KBM-7 (cell line): ENCODE results near the gene GRIN3B.

Experiments
- DNase-seq: peaks from one replicate; pipeline ENCODE4 v3.0.0-alpha.2; 2015
- in situ Hi-C: fragments of 300-500 bp; cut with MboI; formaldehyde crosslinking; loops from 2 replicates; pipeline ENCODE4 v1.14.3; 2020; ENCODE audit warnings: low sequenced_read_pairs, low pct_unique_long_range_greater_than_20kb, mixed read lengths

GRIN3B gene

GRCh38 chr19:1004204-1004802 lies 4.1 kb downstream of the GRIN3B start:
- DNase-seq: no peak
- in situ Hi-C loops: no loop called here

DNA sequence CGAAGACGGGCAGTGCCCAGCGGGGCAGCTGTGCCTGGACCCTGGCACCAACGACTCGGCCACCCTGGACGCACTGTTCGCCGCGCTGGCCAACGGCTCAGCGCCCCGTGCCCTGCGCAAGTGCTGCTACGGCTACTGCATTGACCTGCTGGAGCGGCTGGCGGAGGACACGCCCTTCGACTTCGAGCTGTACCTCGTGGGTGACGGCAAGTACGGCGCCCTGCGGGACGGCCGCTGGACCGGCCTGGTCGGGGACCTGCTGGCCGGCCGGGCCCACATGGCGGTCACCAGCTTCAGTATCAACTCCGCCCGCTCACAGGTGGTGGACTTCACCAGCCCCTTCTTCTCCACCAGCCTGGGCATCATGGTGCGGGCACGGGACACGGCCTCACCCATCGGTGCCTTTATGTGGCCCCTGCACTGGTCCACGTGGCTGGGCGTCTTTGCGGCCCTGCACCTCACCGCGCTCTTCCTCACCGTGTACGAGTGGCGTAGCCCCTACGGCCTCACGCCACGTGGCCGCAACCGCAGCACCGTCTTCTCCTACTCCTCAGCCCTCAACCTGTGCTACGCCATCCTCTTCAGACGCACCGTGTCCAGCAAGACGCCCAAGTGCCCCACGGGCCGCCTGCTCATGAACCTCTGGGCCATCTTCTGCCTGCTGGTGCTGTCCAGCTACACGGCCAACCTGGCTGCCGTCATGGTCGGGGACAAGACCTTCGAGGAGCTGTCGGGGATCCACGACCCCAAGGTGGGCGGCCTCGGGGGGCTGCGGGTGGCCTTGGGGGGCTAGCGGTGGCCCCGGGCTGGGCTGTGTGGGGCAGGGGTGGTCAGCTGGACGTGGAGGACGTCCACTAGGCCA lies 4.8 kb downstream of the GRIN3B start:
- no peak for DNase-seq
- in situ Hi-C loops: no loop called here

DNA sequence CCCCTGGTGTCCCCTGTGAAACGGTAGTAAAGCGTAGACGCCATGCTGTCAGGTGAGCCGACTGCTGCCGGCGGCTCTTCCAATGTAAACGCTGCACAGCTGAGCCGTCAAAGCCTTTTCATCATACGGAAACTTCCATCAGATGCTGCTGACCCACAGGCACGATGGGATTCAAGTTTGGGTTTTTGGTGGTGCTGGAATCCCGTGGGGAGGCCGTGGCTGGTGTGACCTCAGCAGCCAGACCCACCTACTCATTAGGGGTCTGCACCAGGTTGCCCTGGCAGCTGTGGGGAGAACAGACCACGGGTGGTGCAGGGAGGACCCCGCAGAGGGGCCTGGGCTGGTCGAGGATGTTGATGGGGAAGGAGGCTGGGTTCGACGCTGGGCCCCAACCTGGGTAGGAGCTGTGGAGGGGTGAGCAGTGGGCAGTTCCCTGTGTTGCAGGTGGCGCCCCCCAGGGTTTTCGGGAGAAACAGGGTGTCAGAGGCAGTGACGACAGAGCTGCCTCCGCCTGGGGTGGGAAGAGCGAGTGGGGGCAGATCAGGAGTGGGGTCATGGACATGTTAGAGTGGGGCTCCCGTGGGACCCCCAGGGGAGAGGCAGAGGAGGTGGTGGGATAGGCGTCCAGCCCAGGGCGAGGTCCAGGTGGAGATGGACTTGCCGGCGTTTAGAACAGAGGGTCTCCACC lies 6.6 kb downstream of the GRIN3B start:
- in situ Hi-C loops: no loop called here
- no peak for DNase-seq

DNA sequence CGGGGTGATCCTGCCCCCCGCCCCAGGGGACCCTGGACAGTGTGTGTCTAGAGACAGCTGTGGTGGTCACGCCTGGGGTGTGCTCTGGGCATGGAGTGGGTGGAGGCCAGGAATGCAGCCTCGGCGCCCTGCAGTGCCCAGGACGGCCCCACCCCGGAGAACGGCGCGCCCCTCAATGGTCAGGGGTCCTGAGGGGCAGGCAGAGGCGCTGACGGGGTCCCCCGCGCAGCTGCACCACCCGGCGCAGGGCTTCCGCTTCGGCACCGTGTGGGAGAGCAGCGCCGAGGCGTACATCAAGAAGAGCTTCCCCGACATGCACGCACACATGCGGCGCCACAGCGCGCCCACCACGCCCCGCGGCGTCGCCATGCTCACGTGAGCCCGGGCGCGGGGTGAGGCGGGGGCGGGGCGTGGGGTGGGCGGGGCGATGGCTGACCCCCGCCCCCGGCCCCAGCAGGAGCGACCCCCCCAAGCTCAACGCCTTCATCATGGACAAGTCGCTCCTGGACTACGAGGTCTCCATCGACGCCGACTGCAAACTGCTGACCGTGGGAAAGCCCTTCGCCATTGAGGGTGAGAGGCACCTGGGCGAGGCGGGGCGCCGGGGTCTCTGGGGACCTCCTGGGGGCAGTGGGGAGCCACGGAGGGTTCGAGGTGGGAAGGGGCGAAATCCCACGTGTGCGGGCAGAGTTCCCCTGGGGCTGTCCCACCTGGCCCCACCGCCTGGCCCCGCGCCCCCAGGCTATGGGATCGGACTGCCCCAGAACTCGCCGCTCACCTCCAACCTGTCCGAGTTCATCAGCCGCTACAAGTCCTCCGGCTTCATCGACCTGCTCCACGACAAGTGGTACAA lies 7.4 kb downstream of the GRIN3B start:
- in situ Hi-C loops: no loop called here
- DNase-seq: no peak

DNA sequence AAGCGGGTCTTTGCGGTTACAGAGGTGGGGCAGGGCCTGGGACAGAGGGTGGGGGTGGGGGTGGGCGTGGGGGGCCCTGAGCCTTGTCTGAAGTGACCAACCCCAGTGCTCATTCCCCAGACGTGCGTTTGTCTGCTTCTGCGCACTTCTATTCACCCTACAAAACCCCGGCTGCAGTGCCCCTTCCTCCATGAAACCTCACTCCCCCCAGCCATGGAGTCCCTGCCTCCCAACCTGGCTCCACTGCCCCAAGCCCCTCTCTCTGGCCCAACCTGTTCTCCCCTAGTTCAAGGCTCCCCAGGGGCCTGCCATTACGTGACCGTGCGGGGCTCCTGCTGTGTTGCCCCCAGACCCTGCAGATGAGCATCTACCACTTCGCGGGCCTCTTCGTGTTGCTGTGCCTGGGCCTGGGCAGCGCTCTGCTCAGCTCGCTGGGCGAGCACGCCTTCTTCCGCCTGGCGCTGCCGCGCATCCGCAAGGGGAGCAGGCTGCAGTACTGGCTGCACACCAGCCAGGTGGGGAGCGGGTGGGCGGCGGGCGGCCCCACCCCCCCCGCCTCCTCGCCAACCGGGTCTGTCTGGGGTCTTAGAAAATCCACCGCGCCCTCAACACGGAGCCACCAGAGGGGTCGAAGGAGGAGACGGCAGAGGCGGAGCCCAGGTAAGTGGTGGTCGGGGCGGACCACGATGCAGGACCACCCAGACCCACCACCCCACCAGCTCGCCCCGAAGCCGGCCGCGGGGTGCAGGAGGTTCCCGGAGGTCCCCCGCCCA lies 8.2 kb downstream of the GRIN3B start:
- in situ Hi-C loops: no loop called here
- DNase-seq: no peak

GRCh38 chr19:1009041-1009980 lies 9.1 kb downstream of the GRIN3B start:
- in situ Hi-C loops: no loop called here
- DNase-seq: no peak

DNA sequence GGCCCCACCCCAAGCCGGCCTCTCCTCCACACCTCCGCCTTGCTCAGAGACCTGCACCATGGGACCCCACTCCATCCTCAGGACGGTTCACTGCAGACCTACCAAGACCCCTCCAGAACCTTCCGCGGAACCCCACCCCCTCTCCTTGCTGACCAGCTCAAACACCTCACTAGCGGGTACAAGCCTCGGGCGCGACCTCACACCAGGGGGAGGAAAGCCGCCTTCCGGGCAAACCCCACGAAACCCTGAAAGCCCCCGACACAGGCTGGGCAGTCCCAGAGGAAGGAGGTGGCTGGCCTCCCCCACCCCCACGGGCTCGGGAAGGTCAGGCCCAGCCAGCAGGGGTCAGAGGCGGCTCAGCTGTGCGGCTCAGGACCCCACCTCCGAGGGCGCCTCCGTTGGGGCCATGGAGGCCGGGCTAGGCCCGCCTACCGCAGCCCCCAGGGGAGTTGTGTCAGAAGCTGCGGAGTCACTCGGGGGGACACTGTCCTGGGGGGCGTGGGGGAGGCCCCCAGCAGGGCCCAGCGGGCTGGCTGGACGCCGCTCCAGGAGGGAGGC lies 9.8 kb downstream of the GRIN3B start:
- no peak for DNase-seq

GRCh38 chr19:1010586-1011510 lies 10.6 kb downstream of the GRIN3B start:
- DNase-seq: no peak
- in situ Hi-C loops: no loop called here

More for the DNA sequence above, 9.8 kb downstream of the GRIN3B start:
- in situ Hi-C loops: no loop called here

DNA sequence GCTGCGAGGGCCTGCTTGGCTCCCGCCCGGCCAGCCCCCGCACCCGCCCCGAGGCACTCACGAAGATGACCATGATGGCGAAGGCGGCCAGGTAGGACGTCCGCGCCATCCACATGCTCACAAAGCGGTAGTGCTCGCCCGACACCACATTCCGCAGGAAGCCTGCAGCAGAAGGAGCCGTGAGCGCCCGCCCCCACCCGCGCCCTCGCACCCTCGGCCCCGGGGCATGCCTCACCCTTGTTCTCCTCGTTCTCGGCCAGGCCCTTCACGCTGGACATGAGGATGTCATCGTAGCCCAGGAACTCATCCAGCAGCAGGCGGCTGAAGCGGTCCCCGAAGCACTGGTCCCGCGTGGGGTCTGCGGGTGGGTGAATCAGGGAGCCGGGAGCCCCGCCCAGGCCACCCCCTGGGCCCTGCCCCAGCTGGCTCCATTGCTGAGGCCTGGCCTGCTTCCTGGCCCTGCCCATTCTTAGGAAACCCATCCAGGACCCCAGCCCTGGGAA lies 11.7 kb downstream of the GRIN3B start:
- no peak for DNase-seq
- in situ Hi-C loops: no loop called here

DNA sequence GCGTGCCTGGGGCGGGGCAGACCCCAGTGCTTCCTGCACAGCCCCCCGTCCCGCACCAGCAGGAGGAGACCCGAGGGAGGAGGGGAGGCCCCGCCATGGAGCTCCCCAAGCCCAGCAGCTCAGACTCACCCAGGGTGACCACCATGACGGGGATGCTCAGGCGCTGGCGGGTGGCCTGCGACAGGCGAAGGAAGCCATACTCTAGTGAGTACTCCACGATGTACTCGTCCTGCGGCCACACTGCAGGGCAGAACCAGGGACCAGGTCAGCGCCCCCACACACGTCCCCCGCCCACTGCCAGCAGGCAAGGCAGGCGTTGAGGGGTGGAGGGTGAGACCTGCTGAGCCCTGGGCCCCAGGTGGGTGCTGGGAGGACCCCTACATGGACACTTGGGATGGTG lies 12.1 kb downstream of the GRIN3B start:
- DNase-seq: no peak
- in situ Hi-C loops: no loop called here

- in situ Hi-C loops: no loop called here
- no peak for DNase-seq
These were observed 13.0 kb downstream of the GRIN3B start for GRCh38 chr19:1013218-1013617.

DNA sequence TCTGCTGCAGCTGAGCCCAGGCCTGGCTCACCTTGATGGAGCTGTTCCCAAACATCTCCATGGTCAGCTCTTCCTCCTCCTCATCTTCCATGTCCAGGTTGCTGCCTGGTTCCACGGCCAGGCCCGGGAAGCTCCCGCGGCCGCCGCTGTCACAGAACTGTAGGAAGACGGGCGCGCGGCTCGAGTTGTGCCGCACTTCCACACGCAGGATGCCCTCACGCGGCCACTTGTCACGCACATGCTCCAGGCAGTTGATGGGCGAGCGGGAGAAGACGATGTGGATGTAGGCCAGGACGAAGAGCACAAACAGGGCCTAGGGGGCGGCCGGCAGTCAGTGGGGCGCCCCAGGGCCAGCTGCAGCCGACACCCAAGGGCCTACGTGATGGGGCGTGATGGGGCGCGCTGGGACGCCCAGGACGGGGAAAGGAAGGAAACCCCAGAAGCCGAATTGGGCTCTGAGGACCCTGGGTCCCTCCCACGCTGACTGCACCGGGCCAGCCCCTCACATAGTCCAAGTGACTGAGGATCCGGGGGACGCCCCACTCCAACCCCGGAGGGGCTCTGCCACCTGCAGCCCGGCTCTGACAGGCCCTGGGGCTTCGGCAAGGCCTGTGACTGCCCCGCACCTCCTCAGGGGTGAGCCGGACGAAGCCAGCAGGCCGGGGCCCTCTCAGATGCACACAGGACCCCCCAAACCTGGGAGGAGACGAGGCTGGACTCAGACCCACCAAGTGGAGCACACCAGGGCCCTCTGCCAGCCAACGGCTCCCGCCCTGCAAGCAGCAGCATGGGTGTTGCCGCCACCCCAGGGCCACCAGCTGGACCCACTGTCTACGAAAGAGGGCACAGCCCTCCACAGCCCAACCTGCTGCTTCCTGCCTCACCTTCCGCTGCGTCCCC lies 14.2 kb downstream of the GRIN3B start:
- DNase-seq: no peak
- in situ Hi-C loops: no loop called here

- no peak for DNase-seq
- in situ Hi-C loops: no loop called here
These were observed 15.0 kb downstream of the GRIN3B start for GRCh38 chr19:1015061-1015781.

DNA sequence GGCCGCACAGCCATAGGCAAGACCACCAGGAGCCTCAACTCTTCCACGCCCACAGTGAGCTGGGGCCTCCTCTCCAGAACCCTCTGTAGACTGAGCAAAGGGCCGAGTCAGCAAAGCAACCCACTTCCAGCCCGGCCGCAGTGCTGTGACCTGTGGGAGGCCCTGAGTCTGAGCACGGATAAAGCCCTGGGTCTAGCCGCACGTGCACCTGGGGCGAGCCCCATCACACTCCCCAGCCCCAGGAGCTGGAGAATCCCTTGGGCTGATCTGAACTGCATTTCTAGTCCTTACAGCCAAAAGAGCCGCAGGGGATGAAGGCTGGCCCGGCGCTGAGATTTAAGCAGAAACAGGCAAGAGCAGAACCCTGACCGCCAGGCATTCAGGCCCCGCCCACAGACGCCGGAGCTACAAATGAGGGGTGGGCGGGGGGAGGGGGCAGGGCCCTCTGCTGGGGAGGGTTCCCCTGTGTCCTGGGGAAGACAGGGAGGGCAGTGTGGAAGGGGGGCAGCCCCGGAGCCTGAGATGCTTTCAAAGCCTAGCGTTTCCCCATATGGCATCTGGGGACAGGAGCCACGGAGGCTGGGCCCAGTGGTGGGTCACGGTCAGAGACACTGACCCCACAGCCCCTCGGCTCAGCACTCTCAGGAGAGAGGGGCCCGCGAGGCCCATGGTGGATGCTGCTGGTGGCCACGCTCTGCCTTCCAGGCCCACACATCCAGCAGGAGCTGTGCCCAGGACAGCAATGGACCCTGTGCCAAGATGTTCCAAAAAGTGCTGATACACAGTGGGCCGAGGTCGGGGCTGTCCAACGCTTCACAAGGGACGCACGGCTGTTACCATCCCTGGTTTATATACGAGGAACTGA lies 15.8 kb downstream of the GRIN3B start:
- in situ Hi-C loops: no loop called here
- DNase-seq: no peak
